HepG2 (cell line): Measurements from ENCODE around the gene MILR1. TPM values are rescaled to one million over a fixed set of nuclear protein-coding genes. Genes with fewer than 3 reads are reported as not detected.

ENCODE experiments used
- ARNTL ChIP-seq: sonication (generic); formaldehyde crosslinking; IDR thresholded peaks from 2 replicates; pipeline ENCODE4 v1.4.0; 2020; ENCODE audit warnings: mild to moderate bottlenecking, missing genetic modification reagents
- ELF3 ChIP-seq: IDR thresholded peaks from 2 replicates; pipeline ENCODE4 v1.6.1; 2016; ENCODE audit warnings: missing genetic modification reagents, missing compliant biosample characterization
- GPN1 ChIP-seq: sonication (generic); formaldehyde crosslinking; IDR thresholded peaks from 2 replicates; pipeline ENCODE4 v1.5.1; 2020; ENCODE audit warnings: missing genetic modification reagents, borderline replicate concordance
- GTF3A ChIP-seq: sonication (generic); formaldehyde crosslinking; conservative IDR thresholded peaks from 2 replicates; pipeline ENCODE4 v1.4.0; 2020; ENCODE audit warnings: mild to moderate bottlenecking, missing genetic modification reagents
- JUN ChIP-seq: sonication (generic); formaldehyde crosslinking; IDR thresholded peaks from 2 replicates; pipeline ENCODE4 v1.4.0; 2020; ENCODE audit warnings: mild to moderate bottlenecking, missing genetic modification reagents
- KDM3A ChIP-seq: IDR thresholded peaks from 2 replicates; pipeline ENCODE4 v1.6.1; 2018; ENCODE audit warnings: low read depth, missing compliant biosample characterization
- MAFG ChIP-seq: sonication (generic); formaldehyde crosslinking; IDR thresholded peaks from 2 replicates; pipeline ENCODE4 v1.5.1; 2020; ENCODE audit warnings: mild to moderate bottlenecking, missing genetic modification reagents
- THYN1 ChIP-seq: sonication (generic); formaldehyde crosslinking; IDR thresholded peaks from 2 replicates; pipeline ENCODE4 v1.8.1; 2023; ENCODE audit warnings: low read depth, mild to moderate bottlenecking, moderate library complexity, missing genetic modification reagents, borderline replicate concordance
- ZBTB20 ChIP-seq: sonication (generic); formaldehyde crosslinking; IDR thresholded peaks from 2 replicates; pipeline ENCODE4 v1.8.1; 2023; ENCODE audit warnings: missing genetic modification reagents, low read depth, mild to moderate bottlenecking, borderline replicate concordance
- ZBTB7A ChIP-seq: sonication (generic); formaldehyde crosslinking; IDR thresholded peaks from 2 replicates; pipeline ENCODE4 v1.8.0; 2022; ENCODE audit warnings: mild to moderate bottlenecking, missing genetic modification reagents
- ZNF12 ChIP-seq: sonication (generic); formaldehyde crosslinking; IDR thresholded peaks from 2 replicates; pipeline ENCODE4 v1.5.0; 2020; ENCODE audit warnings: missing genetic modification reagents
- ZNF232 ChIP-seq: sonication (generic); formaldehyde crosslinking; IDR thresholded peaks from 2 replicates; pipeline ENCODE4 v1.4.0; 2020; ENCODE audit warnings: missing genetic modification reagents, borderline replicate concordance
- ZNF547 ChIP-seq: sonication (generic); formaldehyde crosslinking; IDR thresholded peaks from 2 replicates; pipeline ENCODE4 v1.5.1; 2020; ENCODE audit warnings: mild to moderate bottlenecking, missing genetic modification reagents
- ZNF703 ChIP-seq: sonication (generic); formaldehyde crosslinking; IDR thresholded peaks from 2 replicates; pipeline ENCODE4 v1.5.1; 2020; ENCODE audit warnings: missing genetic modification reagents, mild to moderate bottlenecking, moderate library complexity, borderline replicate concordance
- ZSCAN20 ChIP-seq: sonication (generic); formaldehyde crosslinking; IDR thresholded peaks from 2 replicates; pipeline ENCODE4 v1.4.0; 2020; ENCODE audit warnings: missing genetic modification reagents, mild to moderate bottlenecking, borderline replicate concordance
- ZSCAN21 ChIP-seq: sonication (generic); formaldehyde crosslinking; IDR thresholded peaks from 2 replicates; pipeline ENCODE4 v1.8.0; 2022; ENCODE audit warnings: mild to moderate bottlenecking, missing genetic modification reagents, moderate library complexity, borderline replicate concordance
- polyA plus RNA-seq, 8 experiments: library from polyadenylated mRNA; depleted of rRNA in 3 of 8; stranded (reverse) in 7 of 8; unstranded in 1 of 8; fragments of >200 nt; fragmentation: Illumina TruSeq in 4 of 8; extraction: Trizol in 4 of 8; gene quantifications; 2 replicates each; pipeline versions ENCODE4 v1.2.1 to v1.2.3, GENCODE V29; 2011 to 2016; ENCODE audit warnings: low read depth in 4 of 8, missing spikeins in 1 of 8, mixed read lengths in 1 of 8; ENCODE audit not compliant: insufficient read depth in 1 of 8
- total RNA-seq, 5 experiments: library from RNA; depleted of rRNA; stranded (reverse); fragments of >200 nt; fragmentation: Illumina TruSeq; extraction: Trizol; gene quantifications; 2 replicates each; pipeline ENCODE4 v1.2.3, GENCODE V29; 2016; ENCODE audit warnings: low read depth in 1 of 5
- TF ChIP-seq, protein P1 (sequence below): sonication (generic); formaldehyde crosslinking; IDR thresholded peaks from 2 replicates; pipeline ENCODE4 v1.5.0; 2020; ENCODE audit warnings: mild to moderate bottlenecking, missing genetic modification reagents, borderline replicate concordance

MILR1 gene
- total and polyA plus RNA-seq, 2 of the 13 experiments (the other 11 are each of a cell fraction or from before 2014, with no cell fraction given) = 0.27 to 1.7 TPM

DNA sequence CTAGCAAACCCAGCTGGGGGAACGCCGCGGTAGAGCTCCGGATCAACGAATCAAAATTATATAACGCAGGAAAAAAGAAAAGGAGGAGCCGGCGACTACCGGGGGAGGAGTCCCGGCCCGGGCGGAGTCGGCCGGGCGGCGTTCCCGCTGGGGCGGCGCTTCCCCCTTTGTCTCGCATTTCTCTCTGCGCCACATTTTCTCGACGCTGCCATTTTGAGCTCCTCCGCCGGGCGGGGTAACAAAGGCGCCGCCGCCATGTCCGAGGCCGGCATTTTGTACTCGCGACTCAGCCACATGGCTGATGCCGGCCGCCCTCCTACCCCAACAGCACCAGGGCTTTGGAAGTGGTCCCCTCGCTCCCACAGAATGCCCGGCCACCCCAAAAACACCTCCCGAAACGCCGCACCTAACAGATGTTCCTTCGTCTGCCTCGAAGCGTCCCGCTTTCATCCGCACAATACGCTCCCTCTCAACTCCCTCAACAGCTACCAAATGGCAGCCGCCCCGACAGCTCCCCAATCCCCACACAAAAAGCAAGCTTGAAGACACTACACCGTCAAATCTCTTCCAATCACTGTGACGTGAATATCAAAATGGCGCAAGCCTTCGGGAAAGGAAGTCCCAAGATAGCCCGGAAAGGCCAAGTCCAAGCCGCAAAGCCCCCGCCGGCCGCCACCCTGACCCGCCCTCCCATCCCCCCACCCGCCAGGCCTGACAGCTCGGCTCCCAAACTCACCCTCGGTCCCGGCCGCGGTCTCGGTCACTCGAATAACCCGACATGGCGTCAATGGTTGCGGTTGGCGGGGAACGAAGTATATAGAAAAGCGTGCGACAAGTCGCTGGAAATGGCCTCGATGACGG is 56.7 kb downstream of the MILR1 start (continued):
- TF ChIP-seq, protein P1, sequence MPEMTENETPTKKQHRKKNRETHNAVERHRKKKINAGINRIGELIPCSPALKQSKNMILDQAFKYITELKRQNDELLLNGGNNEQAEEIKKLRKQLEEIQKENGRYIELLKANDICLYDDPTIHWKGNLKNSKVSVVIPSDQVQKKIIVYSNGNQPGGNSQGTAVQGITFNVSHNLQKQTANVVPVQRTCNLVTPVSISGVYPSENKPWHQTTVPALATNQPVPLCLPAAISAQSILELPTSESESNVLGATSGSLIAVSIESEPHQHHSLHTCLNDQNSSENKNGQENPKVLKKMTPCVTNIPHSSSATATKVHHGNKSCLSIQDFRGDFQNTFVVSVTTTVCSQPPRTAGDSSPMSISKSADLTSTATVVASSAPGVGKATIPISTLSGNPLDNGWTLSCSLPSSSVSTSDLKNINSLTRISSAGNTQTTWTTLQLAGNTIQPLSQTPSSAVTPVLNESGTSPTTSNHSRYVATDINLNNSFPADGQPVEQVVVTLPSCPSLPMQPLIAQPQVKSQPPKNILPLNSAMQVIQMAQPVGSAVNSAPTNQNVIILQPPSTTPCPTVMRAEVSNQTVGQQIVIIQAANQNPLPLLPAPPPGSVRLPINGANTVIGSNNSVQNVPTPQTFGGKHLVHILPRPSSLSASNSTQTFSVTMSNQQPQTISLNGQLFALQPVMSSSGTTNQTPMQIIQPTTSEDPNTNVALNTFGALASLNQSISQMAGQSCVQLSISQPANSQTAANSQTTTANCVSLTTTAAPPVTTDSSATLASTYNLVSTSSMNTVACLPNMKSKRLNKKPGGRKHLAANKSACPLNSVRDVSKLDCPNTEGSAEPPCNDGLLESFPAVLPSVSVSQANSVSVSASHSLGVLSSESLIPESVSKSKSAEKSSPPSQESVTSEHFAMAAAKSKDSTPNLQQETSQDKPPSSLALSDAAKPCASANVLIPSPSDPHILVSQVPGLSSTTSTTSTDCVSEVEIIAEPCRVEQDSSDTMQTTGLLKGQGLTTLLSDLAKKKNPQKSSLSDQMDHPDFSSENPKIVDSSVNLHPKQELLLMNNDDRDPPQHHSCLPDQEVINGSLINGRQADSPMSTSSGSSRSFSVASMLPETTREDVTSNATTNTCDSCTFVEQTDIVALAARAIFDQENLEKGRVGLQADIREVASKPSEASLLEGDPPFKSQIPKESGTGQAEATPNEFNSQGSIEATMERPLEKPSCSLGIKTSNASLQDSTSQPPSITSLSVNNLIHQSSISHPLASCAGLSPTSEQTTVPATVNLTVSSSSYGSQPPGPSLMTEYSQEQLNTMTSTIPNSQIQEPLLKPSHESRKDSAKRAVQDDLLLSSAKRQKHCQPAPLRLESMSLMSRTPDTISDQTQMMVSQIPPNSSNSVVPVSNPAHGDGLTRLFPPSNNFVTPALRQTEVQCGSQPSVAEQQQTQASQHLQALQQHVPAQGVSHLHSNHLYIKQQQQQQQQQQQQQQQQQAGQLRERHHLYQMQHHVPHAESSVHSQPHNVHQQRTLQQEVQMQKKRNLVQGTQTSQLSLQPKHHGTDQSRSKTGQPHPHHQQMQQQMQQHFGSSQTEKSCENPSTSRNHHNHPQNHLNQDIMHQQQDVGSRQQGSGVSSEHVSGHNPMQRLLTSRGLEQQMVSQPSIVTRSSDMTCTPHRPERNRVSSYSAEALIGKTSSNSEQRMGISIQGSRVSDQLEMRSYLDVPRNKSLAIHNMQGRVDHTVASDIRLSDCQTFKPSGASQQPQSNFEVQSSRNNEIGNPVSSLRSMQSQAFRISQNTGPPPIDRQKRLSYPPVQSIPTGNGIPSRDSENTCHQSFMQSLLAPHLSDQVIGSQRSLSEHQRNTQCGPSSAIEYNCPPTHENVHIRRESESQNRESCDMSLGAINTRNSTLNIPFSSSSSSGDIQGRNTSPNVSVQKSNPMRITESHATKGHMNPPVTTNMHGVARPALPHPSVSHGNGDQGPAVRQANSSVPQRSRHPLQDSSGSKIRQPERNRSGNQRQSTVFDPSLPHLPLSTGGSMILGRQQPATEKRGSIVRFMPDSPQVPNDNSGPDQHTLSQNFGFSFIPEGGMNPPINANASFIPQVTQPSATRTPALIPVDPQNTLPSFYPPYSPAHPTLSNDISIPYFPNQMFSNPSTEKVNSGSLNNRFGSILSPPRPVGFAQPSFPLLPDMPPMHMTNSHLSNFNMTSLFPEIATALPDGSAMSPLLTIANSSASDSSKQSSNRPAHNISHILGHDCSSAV = 0 out of 2 replicates have a peak, but pooled peaks have one; percentile 14
- TF ChIP-seq MAFG (CRISPR knock-in tag) (no peak), ZNF12 (CRISPR knock-in tag) (peak; percentile 29), THYN1 (CRISPR knock-in tag) (no peak), JUN (CRISPR knock-in tag) (no peak), GPN1 (0 out of 2 replicates have a peak, but pooled peaks have one; percentile 37), ZBTB7A (CRISPR knock-in tag) (peak; percentile 29; the same call in 1 of the 2 replicates), KDM3A (CRISPR knock-in tag) (0 out of 2 replicates have a peak, but pooled peaks have one; percentile 30), ARNTL (CRISPR knock-in tag) (peak; percentile 64; the same call in 1 of the 2 replicates), ELF3 (CRISPR knock-in tag) (peak; percentile 62), ZSCAN20 (CRISPR knock-in tag) (peak; percentile 75; the same call in 1 of the 2 replicates), ZBTB20 (peak; percentile 22; the same call in 1 of the 2 replicates), ZSCAN21 (CRISPR knock-in tag) (peak; percentile 69; the same call in 1 of the 2 replicates), ZNF547 (CRISPR knock-in tag) (peak; percentile 18), GTF3A (CRISPR knock-in tag) (no peak), ZNF703 (no peak; the same call in 1 of the 2 replicates), ZNF232 (CRISPR knock-in tag) (peak; percentile 65; the same call in 1 of the 2 replicates)
